Mucosa of descending colon (tissue), 3 donors: ENCODE measurements around the gene CHGA. TPM values are rescaled to one million over a fixed set of nuclear protein-coding genes. Genes with fewer than 3 reads are reported as not detected.

Source experiments
- ATAC-seq: fragments of 200-7000 bp; cut with Tn5 transposase; one replicate; pipeline ENCODE4 v1.9.1; 2020; ENCODE audit warnings: mild to moderate bottlenecking, moderate library complexity
- DNase-seq, 3 donors: peaks; one replicate each; pipeline ENCODE4 v3.0.0-alpha.2; 2020
- H3K36me3 ChIP-seq: fragments of 200-600 bp; one replicate; pipeline ENCODE4 v1.8.0; 2021; ENCODE audit warnings: low read depth, mild to moderate bottlenecking
- H3K4me1 ChIP-seq: fragments of 200-600 bp; one replicate; pipeline ENCODE4 v1.8.0; 2021; ENCODE audit warnings: low read depth, mild to moderate bottlenecking
- H3K4me3 ChIP-seq: fragments of 200-600 bp; one replicate; pipeline ENCODE4 v1.8.0; 2021; ENCODE audit warnings: mild to moderate bottlenecking
- H3K9me3 ChIP-seq: fragments of 200-600 bp; one replicate; pipeline ENCODE4 v1.8.0; 2021; ENCODE audit warnings: mild to moderate bottlenecking
- intact Hi-C, 2 donors: fragments of 100-400 bp; cut with DNase I in 1 of 2; cut with micrococcal nuclease in 1 of 2; formaldehyde crosslinking; loops; one replicate each; pipeline versions ENCODE4 v1.11.0 to v1.11.1; 2022; cut with DNase I, micrococcal nuclease
- total RNA-seq, 3 donors: library from RNA; stranded (reverse); fragmentation: NEBNext Ultra II Directional in 2 of 3; extraction: Animal tissue kit (Norgen Biotek cat#: 25700) in 2 of 3; gene quantifications; one replicate each; pipeline versions ENCODE4 v1.2.1 to v1.2.4, GENCODE V29; 2021 to 2023
- TF ChIP-seq, protein P1 (sequence below): fragments of 200-600 bp; IDR thresholded peaks from one replicate; pipeline ENCODE4 v1.8.0; 2022; ENCODE audit warnings: antibody characterized with exemption, mild to moderate bottlenecking
- donor health status: DM: no; HTN: no; CAD: no; lungs with moderate emphysema.
- donor health status: DM: no; HTN: no; CAD: no.
- donor health status: DM: no; HTN: yes; CAD: no.

Gene CHGA
- total RNA-seq, 3 donors from 2014 or later: 39.1 to 236 (median 187) TPM

DNA sequence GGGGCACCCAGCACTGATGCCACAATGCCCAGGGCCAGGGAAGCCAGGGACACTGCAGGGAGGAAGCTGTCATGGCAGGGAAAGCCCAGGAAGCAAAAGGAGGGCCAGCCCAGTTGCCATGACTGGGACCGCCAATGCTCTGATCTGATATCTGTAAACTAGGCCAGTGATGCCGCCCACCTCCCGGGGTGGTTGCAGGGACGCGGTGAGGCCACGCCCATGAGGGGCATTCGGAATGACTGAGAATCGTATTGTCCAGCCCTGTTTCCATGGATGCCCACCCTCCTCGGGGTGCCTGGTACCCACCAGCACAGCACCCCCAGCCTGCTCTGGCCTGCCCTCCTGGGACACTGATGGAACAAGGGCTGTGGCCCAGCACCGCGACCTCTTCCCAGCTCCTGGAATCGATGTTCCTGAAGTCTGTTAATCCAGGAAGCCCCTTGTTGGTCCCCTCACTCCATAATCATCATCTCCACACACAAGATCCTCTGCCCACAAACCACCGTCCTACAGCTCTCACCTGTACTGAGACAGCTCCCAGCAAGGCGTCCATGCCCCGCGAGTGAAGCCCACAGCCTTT is 48.7 kb downstream of the CHGA start:
- DNase-seq: peak in 1 of 3 donors; percentile 36
- no peak overlapping the region for H3K4me3 ChIP-seq
- ATAC-seq: no peak
- TF ChIP-seq, protein P1, sequence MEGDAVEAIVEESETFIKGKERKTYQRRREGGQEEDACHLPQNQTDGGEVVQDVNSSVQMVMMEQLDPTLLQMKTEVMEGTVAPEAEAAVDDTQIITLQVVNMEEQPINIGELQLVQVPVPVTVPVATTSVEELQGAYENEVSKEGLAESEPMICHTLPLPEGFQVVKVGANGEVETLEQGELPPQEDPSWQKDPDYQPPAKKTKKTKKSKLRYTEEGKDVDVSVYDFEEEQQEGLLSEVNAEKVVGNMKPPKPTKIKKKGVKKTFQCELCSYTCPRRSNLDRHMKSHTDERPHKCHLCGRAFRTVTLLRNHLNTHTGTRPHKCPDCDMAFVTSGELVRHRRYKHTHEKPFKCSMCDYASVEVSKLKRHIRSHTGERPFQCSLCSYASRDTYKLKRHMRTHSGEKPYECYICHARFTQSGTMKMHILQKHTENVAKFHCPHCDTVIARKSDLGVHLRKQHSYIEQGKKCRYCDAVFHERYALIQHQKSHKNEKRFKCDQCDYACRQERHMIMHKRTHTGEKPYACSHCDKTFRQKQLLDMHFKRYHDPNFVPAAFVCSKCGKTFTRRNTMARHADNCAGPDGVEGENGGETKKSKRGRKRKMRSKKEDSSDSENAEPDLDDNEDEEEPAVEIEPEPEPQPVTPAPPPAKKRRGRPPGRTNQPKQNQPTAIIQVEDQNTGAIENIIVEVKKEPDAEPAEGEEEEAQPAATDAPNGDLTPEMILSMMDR: no peak
- H3K36me3 ChIP-seq: no peaks in the 10 kb centered on the region
- H3K9me3 ChIP-seq: peaks cover 6% of the 10 kb centered on the region
- intact Hi-C loops: no loop called here
- H3K4me1 ChIP-seq: no peaks in the 10 kb centered on the region

DNA sequence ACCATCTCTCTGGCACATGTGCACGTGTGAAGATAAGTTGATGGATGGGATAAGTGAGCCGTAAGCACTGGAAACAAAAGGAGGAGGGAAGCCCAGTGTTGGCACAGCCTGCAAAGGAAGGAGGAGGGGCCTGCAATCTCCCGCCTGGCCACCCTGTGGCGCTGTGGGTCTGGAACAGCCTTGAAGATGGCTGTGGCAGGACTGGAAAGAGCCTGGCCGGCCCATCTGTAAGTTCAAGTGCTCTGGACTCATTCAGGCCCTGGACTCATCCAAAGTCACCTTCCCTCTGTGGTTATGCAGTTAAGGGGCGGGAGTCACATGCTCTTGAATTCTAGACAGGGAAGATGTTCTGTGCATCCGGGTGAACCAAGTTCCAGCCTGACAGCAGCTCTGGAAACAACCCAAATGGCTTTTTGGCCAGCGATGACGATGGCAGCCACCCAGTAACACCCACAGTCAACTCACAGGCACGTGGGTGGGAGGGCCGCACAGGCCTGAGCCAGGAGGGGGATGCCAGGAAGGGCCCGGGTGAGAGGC is 50.4 kb downstream of the CHGA start:
- Histone ChIP-seq H3K9me3 (peaks cover 11% of the 10 kb centered on the region), H3K4me3 (no peak overlapping the region), H3K4me1 (no peaks in the 10 kb centered on the region), H3K36me3 (no peaks in the 10 kb centered on the region)
- ATAC-seq: peak; percentile 86
- peak; percentile 71 to 83 (median 80) for DNase-seq
- TF ChIP-seq, protein P1: peak; percentile 57
- intact Hi-C loops: no loop called here

DNA sequence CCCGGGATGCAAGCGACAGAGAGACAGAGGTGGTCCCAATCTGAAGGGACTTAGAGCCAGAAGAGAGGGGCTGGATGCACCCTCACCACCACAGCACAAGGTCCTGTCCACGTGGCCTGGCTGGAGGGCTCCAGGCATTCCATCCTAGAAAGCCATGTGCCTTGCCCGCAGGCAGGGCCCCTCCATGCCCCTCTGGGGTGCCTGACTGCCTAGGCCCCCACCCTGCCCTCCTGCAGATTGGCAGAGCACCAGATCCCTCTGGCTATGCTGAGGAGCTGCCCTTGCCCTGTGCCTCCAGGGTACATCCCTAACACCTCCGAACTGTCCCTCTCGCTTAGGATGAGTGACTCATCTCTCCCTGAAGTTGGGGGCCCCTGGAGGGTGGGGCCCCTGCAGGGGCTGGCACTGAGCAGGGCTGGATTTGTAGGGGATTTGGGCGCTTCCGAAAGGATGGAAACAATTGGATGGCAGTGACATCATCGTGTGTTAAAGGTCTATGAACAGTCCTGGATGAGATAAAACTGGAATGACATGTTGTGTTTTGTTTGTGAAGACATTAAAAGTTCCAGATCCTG is 50.9 kb downstream of the CHGA start:
- Histone ChIP-seq H3K4me1 (no peaks in the 10 kb centered on the region), H3K9me3 (peaks cover 16% of the 10 kb centered on the region), H3K36me3 (no peaks in the 10 kb centered on the region), H3K4me3 (no peak overlapping the region)
- TF ChIP-seq, protein P1: no peak
- intact Hi-C loops: no loop called here
- DNase-seq (no peak), ATAC-seq (peak; percentile 9)

DNA sequence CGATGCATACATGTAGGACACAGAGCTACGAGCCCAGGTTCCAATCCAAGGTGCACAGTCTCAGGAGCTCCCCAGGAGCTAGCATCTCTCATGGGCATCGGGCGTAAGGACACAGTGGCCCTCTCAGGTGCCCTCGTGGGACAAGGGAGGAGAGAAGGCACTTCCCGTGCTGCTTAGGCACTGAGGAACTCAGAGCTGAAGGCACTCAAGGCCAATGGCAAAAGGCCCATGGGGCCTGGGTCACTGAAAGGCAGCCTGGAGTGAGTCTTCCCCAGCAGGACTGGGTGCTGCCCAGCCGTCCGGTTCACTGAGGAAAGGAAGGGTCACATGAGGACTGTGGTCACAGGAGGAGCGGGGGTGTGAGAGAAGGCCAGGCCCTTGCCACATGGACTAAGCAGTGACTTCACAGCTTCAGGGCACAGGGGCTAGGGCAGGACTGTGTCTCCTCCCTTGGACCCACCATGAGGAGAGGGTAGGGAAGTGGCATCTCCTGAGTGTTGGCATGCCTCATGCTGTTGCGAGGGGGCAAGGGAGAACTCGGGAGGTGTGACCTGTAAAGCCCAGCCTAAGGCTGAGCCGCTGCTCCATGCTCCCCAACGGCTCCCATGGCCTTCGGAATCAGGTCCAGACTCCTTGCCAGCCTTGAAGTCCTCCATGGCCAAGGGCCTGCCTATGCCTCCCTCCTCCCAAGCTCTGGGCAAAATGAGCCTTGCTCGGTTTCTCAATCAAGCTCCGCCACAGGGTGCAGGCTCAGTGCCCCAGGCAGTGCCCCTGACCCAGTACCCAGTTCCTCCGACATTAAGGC is 51.8 kb downstream of the CHGA start:
- DNase-seq (peak in 1 of 3 donors; percentile 20), ATAC-seq (no peak)
- TF ChIP-seq, protein P1: no peak
- intact Hi-C loops: no loop called here
- no peak overlapping the region for H3K4me3 ChIP-seq
- no peaks in the 10 kb centered on the region for H3K36me3 ChIP-seq
- H3K4me1 ChIP-seq: no peaks in the 10 kb centered on the region
- H3K9me3 ChIP-seq: peaks cover 24% of the 10 kb centered on the region

DNA sequence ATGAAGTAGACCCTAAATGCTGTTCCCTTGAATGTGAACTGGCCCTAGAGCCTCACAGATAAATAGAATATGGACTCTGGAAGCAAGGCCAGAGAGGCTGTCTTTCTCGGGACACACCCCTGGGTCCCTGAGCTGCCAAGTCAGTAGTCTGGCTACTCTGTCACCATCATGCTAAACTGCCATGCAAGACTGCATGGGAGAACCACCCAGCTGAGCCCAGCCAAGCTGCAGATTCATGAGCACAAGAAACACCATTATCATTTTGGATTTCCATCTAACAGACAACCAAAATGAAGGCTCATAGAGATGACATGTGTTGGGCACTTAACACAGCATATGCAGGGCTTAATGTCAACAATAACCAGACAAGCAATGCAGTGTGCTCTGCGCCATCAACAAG is 53.3 kb downstream of the CHGA start:
- ATAC-seq: no peak
- Histone ChIP-seq H3K4me3 (no peak overlapping the region), H3K4me1 (no peaks in the 10 kb centered on the region), H3K9me3 (peaks cover 24% of the 10 kb centered on the region), H3K36me3 (no peaks in the 10 kb centered on the region)
- TF ChIP-seq, protein P1: no peak
- intact Hi-C loops: no loop called here
- DNase-seq: peak in 1 of 3 donors; percentile 3
